HEK293 (cell line): ENCODE measurements around the gene ELMO1.

Source experiments
- REST ChIP-seq: fragments of 450-650 bp; formaldehyde crosslinking; IDR thresholded peaks from 2 replicates; pipeline ENCODE4 v1.5.1; 2016; ENCODE audit warnings: missing biosample characterization, missing genetic modification characterization
- SP2 ChIP-seq: fragments of 450-650 bp; formaldehyde crosslinking; IDR thresholded peaks from 2 replicates; pipeline ENCODE4 v1.5.1; 2016; ENCODE audit warnings: missing biosample characterization, missing genetic modification characterization
- ZNF530 ChIP-seq: fragments of 450-650 bp; formaldehyde crosslinking; IDR thresholded peaks from 2 replicates; pipeline ENCODE4 v1.5.1; 2016; ENCODE audit warnings: low read depth, missing biosample characterization, missing genetic modification characterization

DNA sequence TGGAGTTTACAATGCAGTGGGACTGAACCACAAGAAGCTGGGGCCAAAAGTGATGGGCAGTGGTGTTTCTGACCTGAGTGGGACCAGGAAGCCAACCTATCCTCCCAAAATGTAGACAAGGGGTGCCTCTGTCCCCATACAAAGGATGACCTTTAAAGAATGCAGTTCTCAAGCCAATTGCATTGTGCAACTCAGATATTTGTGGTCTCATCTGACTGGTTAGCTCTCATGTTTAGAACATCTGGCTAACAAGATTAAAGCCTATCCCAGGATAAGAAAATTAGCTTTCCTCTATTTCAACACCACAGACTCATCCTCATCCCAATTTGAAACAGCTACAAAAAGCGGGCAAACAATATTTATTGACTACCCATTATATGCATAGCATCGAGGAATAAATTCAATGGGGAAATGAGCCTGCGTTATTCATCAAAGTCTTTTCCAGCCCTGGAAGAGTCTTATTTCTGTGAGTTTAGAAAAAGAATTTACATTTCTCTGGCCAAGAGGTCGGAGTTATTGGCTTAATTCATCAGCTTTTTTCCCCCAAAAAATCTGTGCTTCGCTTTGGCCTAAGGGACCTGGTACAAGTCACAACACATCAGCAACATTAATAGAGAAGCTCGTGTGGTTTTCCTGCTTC is 26.7 kb downstream of the ELMO1 start:
- no peak for TF ChIP-seq ZNF530 (tag by site-specific recombination)
- TF ChIP-seq REST (tag by site-specific recombination): no peak
- TF ChIP-seq SP2 (tag by site-specific recombination): no peak
